NCI-H1048 (cell line): ENCODE results near the gene RC3H2.

Source experiments
- DNase-seq: peaks from one replicate; lab custom pipeline; 2025; lab: John Stamatoyannopoulos, UW

The RC3H2 gene

DNA sequence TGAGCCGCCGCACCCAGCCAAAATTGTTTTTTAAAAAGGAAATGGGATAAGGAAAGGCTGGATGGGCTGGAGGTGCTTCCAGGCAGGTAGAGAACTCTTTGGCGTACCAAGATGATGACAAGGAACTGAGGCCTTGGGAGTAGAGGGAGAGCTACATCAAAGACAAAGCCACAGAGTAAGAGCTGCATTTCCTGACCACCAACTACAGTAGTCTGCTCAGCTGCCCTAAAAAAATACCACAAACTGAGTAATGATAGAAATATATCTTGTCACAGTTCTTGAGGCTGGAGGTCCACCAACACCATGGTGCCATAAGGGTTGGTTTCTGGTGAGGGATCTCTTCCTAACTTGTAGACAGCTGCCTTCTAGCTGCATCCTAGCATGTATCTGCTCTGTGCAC, 97.0 kb downstream of the RC3H2 start:
- no peak for DNase-seq

DNA sequence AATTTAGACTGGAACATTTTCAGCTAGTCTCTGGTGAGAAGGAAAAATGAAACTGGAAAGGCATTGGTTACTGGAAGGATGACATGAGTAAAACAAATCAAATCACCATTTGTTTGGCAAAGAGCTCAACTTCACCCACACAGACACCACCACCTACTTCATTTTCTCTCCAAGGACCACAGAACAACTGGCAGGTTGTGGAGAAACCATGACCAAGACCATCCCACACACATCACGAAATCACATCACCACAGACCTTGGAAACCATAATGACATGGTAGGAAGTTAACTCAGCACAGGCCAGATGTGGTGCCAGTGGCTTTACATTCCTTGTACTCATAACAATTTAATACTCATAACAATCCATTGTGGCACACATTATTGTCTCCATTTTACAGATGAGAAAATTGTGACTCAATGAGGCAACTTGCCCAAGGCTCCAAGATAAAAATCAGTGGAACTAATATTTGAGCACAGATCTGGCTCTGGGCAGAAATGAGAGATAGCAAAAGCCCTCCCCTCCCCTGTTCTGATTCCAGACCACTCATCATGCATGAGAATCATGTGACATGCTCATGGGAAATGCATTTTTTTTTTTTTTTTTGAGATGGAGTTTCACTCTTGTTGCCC, 97.8 kb downstream of the RC3H2 start:
- DNase-seq, result no peak

DNA sequence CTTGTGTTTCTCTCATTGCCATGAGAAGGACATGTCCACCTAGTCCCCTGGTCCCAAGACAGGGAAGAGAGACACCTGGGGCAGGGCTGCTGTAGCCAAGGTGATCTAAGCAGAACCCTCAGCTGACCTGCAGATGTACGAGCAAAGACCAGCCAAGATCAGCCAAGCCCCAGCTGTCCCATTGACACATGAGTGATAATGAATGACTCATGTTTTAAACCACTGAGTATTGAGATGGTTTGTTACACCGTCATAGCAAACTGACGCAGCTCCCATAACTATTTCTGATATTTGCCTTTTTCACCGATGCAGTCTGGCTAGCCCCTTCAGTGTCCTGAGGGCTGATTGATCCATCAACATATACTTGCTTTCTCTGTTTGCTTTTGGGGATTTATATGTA, 98.5 kb downstream of the RC3H2 start:
- no peak for DNase-seq

DNA sequence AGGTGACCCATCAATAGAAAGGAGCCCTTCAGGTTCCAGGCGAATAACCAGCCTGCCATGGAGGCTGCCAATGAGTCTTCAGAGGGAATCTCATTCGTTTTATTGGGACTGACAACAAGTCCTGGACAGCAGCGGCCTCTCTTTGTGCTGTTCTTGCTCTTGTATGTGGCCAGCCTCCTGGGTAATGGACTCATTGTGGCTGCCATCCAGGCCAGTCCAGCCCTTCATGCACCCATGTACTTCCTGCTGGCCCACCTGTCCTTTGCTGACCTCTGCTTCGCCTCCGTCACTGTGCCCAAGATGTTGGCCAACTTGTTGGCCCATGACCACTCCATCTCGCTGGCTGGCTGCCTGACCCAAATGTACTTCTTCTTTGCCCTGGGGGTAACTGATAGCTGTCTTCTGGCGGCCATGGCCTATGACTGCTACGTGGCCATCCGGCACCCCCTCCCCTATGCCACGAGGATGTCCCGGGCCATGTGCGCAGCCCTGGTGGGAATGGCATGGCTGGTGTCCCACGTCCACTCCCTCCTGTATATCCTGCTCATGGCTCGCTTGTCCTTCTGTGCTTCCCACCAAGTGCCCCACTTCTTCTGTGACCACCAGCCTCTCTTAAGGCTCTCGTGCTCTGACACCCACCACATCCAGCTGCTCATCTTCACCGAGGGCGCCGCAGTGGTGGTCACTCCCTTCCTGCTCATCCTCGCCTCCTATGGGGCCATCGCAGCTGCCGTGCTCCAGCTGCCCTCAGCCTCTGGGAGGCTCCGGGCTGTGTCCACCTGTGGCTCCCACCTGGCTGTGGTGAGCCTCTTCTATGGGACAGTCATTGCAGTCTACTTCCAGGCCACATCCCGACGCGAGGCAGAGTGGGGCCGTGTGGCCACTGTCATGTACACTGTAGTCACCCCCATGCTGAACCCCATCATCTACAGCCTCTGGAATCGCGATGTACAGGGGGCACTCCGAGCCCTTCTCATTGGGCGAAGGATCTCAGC, 104.8 kb downstream of the RC3H2 start, which contains the start of gene OR1K1:
Gene OR1K1 (plus strand): TSS at position 58 of the 995 bp plus-strand sequence. CDS start 0 bp downstream, at position 58.
- DNase-seq, result no peak

DNA sequence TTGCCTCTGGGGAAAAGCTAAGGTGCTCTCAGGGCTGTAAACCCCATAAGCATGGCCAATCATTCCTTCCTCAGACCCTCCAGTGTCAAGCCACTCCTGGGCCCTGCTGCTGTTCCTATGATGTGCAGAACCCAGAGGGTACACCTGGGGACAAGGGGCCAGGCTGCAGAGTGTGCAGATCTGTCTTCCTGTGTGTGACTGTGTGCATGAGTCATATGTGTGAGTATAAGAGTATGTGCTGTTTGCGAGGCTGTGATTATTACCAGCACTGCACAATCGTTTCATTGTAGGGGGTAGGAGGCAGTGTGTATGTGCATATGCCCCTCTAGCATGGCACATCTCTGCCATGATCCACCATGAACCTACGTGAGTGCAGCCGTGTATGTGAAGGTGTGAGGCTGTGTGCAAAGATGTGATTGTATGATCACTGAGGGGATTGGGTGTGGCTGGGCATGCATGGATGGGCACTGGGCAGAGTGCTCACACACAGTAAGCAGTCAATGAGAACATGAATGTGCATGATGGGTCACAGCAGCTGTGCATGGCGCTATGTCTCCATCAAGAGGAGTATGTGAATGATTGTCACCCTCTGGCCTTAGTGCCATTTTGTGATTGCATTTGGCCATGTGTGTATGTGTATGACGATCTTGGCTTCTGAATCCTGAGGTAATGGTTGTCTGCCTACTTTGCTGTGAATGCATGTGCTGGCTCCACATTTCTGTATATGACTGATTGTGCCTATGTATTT, 107.7 kb downstream of the RC3H2 start:
- DNase-seq, result no peak
